GM18870 (cell line): ENCODE data around the gene KRTAP10-2.
"Not testable (repeated sequence)": the region's sequence is repeated elsewhere in the genome, so short reads cannot be mapped to it uniquely, and the experiment has no call there.

ENCODE experiments used
- ATAC-seq: cut with Tn5 transposase; IDR thresholded peaks from one replicate; pipeline ENCODE4 v1.9.1; 2021; ENCODE audit warnings: moderate library complexity; ENCODE audit not compliant: unreplicated experiment

The KRTAP10-2 gene

GRCh38 chr21:44551340-44551961 lies at the start of gene KRTAP10-2:
Gene KRTAP10-2, minus strand, starts transcription at chr21:44551505. Its CDS starts 47 bp downstream, at chr21:44551458.
- no peak for ATAC-seq

GRCh38 chr21:44601091-44601490 lies 49.8 kb upstream of the KRTAP10-2 start:
- not testable (repeated sequence) for ATAC-seq

DNA sequence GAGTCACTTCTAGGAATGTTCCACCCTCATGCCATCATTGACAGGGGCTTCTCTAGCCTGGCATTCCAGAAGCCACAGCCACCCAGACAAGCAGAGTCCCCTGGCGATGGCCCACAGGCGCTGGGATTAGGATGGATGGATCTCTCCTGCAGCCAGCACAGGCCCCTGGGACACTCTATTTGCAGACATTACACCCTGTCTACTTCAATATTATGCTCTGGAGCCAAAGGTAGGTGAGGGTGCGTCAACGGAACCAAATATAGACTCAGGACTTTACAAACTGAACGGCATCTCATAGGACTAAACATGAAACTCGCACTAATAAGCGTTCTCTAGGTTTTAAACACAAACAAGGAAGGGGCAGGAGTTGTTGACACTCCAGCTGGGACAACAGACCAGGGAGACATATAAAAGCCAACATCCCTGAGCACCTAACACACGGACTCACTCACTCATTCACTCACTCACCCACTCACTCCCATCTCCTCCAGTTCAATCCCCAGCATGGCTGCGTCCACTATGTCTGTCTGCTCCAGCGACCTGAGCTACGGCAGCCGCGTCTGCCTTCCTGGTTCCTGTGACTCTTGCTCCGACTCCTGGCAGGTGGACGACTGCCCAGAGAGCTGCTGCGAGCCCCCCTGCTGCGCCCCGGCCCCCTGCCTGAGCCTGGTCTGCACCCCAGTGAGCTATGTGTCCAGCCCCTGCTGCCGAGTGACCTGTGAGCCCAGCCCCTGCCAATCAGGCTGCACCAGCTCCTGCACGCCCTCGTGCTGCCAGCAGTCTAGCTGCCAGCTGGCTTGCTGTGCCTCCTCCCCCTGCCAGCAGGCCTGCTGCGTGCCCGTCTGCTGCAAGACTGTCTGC lies 49.0 kb upstream of the KRTAP10-2 start, which contains the start of gene KRTAP10-7:
Gene KRTAP10-7 (plus strand): TSS at position 480 of the 861 bp plus-strand sequence. CDS start 25 bp downstream, at position 505.
- not testable (repeated sequence) for ATAC-seq

- no peak for ATAC-seq
Observed at GRCh38 chr21:44599264-44600029, 48.1 kb upstream of the KRTAP10-2 start.

GRCh38 chr21:44598061-44598460 lies 46.8 kb upstream of the KRTAP10-2 start:
- no peak for ATAC-seq

DNA sequence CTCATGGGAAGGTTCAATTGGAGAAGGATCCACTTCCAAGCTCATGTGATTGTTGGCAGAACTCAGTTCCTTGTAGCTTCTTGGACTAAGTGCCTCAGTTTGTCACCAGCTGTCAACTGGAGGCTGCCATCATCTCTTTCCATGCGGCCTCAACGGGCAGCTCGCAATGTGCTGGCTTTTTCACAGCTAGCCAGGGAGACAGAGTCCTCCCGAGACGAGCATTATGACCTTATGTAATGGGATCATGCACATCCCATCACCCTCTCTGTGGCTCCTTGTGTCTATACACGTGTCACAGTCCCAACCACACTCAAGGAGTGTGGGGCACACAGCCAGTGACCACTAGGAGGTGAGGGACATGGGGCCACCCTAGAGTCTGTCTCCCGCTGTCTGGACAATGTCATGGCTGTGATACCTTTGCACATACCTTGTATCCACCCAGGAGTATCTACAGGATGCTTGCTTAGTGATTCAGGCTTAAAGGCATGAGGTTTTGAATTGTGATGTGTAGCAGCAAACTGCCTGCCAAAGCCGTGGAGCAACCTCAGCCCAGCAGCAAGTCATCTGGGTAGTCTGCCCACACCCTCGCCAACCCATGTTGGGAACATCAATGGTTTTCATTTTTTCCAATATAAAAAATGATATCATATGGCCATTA lies 44.9 kb upstream of the KRTAP10-2 start:
- no peak for ATAC-seq

- no peak for ATAC-seq
Observed at GRCh38 chr21:44595524-44595923, 44.2 kb upstream of the KRTAP10-2 start.

DNA sequence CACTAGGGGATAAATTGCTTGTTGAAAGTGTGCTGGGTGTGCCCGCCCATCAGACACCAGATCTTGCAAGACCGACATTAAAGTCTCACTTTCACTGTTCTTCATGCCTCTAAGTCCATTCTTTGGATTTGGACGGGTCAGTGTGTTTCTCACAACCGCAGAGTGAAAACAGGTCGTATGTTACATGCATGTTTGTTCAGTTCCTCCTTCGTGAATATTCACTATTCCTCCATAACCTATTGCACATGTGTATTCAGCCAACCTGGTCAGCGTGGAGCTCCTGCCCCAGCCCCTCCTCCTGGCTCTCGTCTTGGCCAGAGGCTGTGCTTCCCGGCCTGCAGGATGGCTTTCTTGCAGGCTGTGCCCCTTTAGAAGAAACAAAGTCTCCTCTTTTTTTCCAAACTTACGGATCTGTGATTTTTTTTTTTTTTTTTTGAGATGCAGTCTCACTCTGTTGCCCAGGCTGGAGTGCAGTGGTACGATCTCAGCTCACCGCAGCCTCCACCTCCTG lies 43.2 kb upstream of the KRTAP10-2 start:
- ATAC-seq: no peak

DNA sequence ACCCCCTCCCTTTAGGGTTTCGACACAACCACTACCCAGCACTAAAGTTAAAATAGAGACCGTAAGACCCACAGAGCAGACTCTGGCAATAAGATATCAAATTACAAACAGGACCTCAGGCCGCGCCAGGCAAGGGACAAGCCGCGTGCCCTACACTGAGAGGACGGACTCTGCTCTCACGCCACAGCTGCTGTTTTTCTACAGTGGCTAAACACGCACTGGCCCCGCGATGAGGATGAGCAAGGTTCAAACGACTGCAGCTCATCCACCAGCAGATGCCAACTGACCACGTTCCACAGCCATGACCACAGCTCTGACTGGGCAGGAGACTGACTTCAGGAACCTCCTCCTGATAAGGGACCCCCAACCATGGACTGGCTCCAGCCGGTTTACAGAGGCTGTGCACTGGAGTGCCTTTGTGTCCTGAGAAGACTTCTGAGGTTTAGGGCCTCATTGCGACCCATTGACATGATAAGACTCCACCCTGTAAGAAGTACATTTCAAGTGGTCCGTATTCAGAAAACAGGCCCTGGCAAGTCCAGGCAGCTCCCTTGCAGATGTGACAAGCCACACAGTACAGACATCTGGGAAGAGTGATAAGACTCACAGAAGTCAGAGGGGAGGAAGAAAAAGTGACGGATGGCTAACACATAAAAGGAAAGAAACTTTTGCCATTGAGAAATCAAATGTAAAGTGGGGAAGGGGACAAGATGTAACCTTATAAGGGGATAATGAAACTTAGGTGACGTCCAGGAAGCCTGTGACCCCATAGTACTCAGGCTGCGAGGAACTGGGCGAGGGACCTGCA lies 42.5 kb upstream of the KRTAP10-2 start:
- ATAC-seq: no peak

GRCh38 chr21:44592446-44593311 lies 41.4 kb upstream of the KRTAP10-2 start, which contains the start of gene KRTAP10-6:
Gene KRTAP10-6, minus strand, starts transcription at chr21:44592505. Its CDS starts 21 bp downstream, at chr21:44592484.
- no peak for ATAC-seq

- ATAC-seq: not testable (repeated sequence)
Observed at GRCh38 chr21:44591801-44592130, 40.5 kb upstream of the KRTAP10-2 start.

- ATAC-seq: not testable (repeated sequence)
Observed at GRCh38 chr21:44590897-44591800, 39.8 kb upstream of the KRTAP10-2 start.

GRCh38 chr21:44590311-44590721 lies 39.0 kb upstream of the KRTAP10-2 start:
- no peak for ATAC-seq

- no peak for ATAC-seq
Observed at GRCh38 chr21:44589586-44590305, 38.4 kb upstream of the KRTAP10-2 start.

DNA sequence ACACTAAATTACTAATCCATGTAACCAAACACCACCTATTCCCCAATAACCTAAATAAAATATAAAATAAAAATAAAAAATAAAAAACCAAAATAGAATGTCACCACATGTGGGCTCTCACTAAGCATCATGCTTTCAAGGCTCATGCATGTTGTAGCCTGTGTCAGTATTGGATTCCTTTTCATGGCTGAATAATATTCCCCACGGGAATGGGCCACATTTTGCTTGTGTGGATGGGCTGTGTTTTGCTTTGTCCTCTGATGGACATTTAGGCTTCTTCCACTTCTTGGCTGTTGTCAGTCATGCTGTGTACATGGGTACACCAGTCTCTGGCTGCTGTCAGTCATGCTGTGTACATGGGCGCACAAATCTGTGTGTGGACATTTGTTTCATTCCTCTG lies 37.8 kb upstream of the KRTAP10-2 start:
- no peak for ATAC-seq

DNA sequence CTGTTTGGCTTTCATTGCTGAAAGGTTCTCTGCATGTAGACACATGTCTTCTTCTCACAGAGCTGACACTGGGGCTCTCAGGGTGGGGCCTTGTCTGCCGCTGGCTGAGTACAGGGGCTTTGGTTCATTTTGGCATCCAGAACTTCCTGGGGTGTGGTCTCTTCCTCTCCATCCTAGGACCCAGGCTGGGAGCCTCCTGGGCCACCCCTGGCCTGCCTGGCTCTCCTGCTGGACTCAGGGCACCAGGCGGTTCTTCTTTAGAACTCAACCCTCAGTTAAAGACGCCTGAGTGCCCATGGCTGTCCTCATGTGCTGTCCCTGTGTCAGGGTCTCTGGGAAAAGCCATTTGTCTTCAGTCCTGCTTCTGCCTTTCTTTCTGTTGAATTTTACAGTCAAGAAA lies 34.6 kb upstream of the KRTAP10-2 start:
- ATAC-seq: no peak

DNA sequence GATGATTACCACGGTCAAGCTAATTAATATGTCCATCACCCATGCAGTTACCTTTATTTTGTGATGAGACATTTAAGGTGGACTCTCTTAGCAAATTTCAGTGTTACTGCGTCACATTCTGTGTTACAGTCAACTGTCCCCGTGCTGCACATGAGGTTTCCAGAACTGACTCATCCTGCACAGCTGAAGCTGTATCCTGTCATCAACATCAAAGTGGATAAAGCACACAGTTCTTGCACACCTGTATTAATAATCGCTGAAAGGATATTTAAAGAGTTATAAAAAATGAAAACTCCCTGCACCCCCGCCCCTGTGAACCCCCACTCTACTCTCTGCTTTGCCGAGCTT lies 32.5 kb upstream of the KRTAP10-2 start:
- no peak for ATAC-seq
